Adrenal gland (tissue), 12 donors: ENCODE data around the gene FCRL2. TPM values are rescaled to one million over a fixed set of nuclear protein-coding genes. Genes with fewer than 3 reads are reported as not detected.
"Not testable (repeated sequence)": the region's sequence is repeated elsewhere in the genome, so short reads cannot be mapped to it uniquely, and the experiment has no call there.

Source experiments
- DNase-seq, 7 donors: peaks; one replicate each; pipeline ENCODE4 v3.0.0-alpha.2; 2019 to 2020
- H3K27ac ChIP-seq, 5 donors: fragments of 200-600 bp; sonication (generic) in 4 of 5; 1 replicate in 3 of 5; 2 replicates in 2 of 5; pipeline versions ENCODE4 v1.5.1 to v1.8.0; 2016 to 2020; ENCODE audit warnings: mild to moderate bottlenecking in 1 of 5
- H3K27me3 ChIP-seq: fragments of 200-600 bp; 2 replicates; pipeline ENCODE4 v1.8.0; 2021
- H3K36me3 ChIP-seq, 2 donors: fragments of 200-600 bp; replicated peaks in 1 of 2; 1 replicate in 1 of 2; 2 replicates in 1 of 2; pipeline versions ENCODE4 v1.5.1 to v1.8.0; 2018 to 2022
- H3K4me1 ChIP-seq, 2 donors: fragments of 200-600 bp; replicated peaks in 1 of 2; 1 replicate in 1 of 2; 2 replicates in 1 of 2; pipeline versions ENCODE4 v1.5.1 to v1.8.0; 2018 to 2021
- H3K4me3 ChIP-seq, 4 donors: fragments of 200-600 bp; sonication (generic) in 3 of 4; one replicate each; pipeline ENCODE4 v1.5.1; 2016 to 2018
- H3K9me3 ChIP-seq, 3 donors: fragments of 200-600 bp; sonication (generic) in 1 of 3; replicated peaks in 1 of 3; 1 replicate in 2 of 3; 2 replicates in 1 of 3; pipeline versions ENCODE4 v1.5.1 to v1.8.0; 2016 to 2021
- POLR2A ChIP-seq, 2 donors: fragments of 450-650 bp; IDR thresholded peaks; one replicate each; pipeline ENCODE4 v1.6.1; 2017; ENCODE audit warnings: antibody characterized with exemption in 2 of 2, mild to moderate bottlenecking in 2 of 2, moderate library complexity in 1 of 2
- WGBS, 4 donors: extraction: QIAGEN DNeasy Blood & Tissue Kit in 2 of 4; methylation state at CpG; one replicate each; pipeline versions ENCODE4 v1.1.5 to v1.1.7; 2013 to 2017; 5-methylcytosine and 5-hydroxymethylcytosine counted together
- intact Hi-C, 2 donors: fragments of 100-400 bp; cut with DNase I; formaldehyde crosslinking; loops; one replicate each; pipeline versions ENCODE4 v1.14.1 to v1.15.0; 2022 to 2023
- polyA plus RNA-seq, 3 donors: library from polyadenylated mRNA; stranded (reverse); fragments of 200-250 nt in 2 of 3; fragments of 350-450 nt in 1 of 3; fragmentation: Illumina TruSeq in 1 of 3; extraction: RNeasy Lipid Tissue Mini Kit (QIAGEN cat#74804) in 1 of 3; gene quantifications; one replicate each; pipeline ENCODE4 v1.2.3, GENCODE V29; 2013 to 2014
- total RNA-seq, 9 donors: library from RNA; depleted of rRNA in 4 of 9; stranded (reverse); fragments of >200 nt in 4 of 9; fragments of 120-200 nt in 1 of 9; fragmentation: NEBNext Ultra II Directional in 1 of 9; extraction: Animal tissue kit (Norgen Biotek cat#: 25700) in 1 of 9; gene quantifications; one replicate each; pipeline versions ENCODE4 v1.1.0 to v1.2.4, GENCODE V29; 2013 to 2023
- TF ChIP-seq, protein P1 (sequence below), 6 experiments: fragments of 450-650 bp in 4 of 6; fragments of 200-600 bp in 2 of 6; sonication (generic) in 1 of 6; IDR thresholded peaks; 1 replicate in 5 of 6; 2 replicates in 1 of 6; pipeline versions ENCODE4 v1.5.1 to v1.8.0; 2016 to 2021; ENCODE audit warnings: antibody characterized with exemption in 6 of 6, mild to moderate bottlenecking in 2 of 6, moderate library complexity in 1 of 6
- donor health status: healthy with polysubstance abuse.
- donor health status: Bipolar disorder and iron deficiency.
- donor health status: DM: yes; HTN: yes; CAD: no.
- donor health status: DM: no; HTN: no; CAD: no.
- donor health status: DM: no; HTN: no; CAD: no.
- donor health status: DM: yes; HTN: yes; CAD: no.

FCRL2 gene
- total and polyA plus RNA-seq, 12 donors, result 0.03 to 0.15 (median 0.08) TPM; not detected in 9

DNA sequence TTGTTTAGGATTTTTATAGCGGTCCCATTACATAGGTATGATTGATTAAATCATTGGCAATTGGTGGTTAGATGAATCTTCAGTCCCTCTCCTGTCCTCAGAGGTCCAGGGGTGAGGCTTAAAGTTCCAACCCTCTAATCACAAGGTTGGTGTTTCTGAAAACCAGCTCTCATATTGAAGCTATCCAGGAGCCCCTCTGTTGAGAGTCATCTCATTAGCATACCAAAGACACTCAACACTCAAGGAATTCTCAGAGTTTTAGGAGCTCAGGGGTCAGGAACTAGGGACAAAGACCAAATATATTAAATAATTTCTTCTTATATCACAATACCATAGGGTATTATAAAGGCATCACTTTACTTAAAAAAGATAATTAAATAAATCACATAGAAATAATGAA, 23.3 kb downstream of the FCRL2 start:
- intact Hi-C loops, result no loop called here
- WGBS, 4 donors, result 38 to 79% (median 65%) methylated on average over 1 of the region's 1 CpG
- no peak for TF ChIP-seq POLR2A (IDR thresholded peaks at IDR 0.05)
- TF ChIP-seq, protein P1, sequence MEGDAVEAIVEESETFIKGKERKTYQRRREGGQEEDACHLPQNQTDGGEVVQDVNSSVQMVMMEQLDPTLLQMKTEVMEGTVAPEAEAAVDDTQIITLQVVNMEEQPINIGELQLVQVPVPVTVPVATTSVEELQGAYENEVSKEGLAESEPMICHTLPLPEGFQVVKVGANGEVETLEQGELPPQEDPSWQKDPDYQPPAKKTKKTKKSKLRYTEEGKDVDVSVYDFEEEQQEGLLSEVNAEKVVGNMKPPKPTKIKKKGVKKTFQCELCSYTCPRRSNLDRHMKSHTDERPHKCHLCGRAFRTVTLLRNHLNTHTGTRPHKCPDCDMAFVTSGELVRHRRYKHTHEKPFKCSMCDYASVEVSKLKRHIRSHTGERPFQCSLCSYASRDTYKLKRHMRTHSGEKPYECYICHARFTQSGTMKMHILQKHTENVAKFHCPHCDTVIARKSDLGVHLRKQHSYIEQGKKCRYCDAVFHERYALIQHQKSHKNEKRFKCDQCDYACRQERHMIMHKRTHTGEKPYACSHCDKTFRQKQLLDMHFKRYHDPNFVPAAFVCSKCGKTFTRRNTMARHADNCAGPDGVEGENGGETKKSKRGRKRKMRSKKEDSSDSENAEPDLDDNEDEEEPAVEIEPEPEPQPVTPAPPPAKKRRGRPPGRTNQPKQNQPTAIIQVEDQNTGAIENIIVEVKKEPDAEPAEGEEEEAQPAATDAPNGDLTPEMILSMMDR (IDR thresholded peaks at IDR 0.05), result no peak

GRCh38 chr1:157751283-157751682, 25.6 kb downstream of the FCRL2 start:
- no peaks in the 10 kb centered on the region for H3K4me1 ChIP-seq
- H3K4me3 ChIP-seq, result no peak overlapping the region
- no peak overlapping the region for H3K27ac ChIP-seq
- intact Hi-C loops, result no loop called here
- TF ChIP-seq, protein P1 (IDR thresholded peaks at IDR 0.05), result no peak
- TF ChIP-seq POLR2A (IDR thresholded peaks at IDR 0.05), result no peak
- 42 to 48% (median 45%) methylated on average over 3 of the region's 3 CpGs for WGBS, 4 donors
- H3K27me3 ChIP-seq, result no peaks in the 10 kb centered on the region
- H3K36me3 ChIP-seq, result no peaks in the 10 kb centered on the region
- no peak for DNase-seq
- H3K9me3 ChIP-seq, result no peaks in the 10 kb centered on the region

More for the DNA sequence above, 23.3 kb downstream of the FCRL2 start:
- Histone ChIP-seq H3K27ac (no peak overlapping the region), H3K36me3 (no peaks in the 10 kb centered on the region), H3K27me3 (no peaks in the 10 kb centered on the region), H3K9me3 (no peaks in the 10 kb centered on the region), H3K4me3 (no peak overlapping the region), H3K4me1 (no peaks in the 10 kb centered on the region)
- no peak for DNase-seq

- Histone ChIP-seq H3K4me1 (no peaks in the 10 kb centered on the region), H3K27ac (no peak overlapping the region), H3K27me3 (no peaks in the 10 kb centered on the region), H3K36me3 (no peaks in the 10 kb centered on the region), H3K4me3 (no peak overlapping the region), H3K9me3 (no peaks in the 10 kb centered on the region)
- TF ChIP-seq, protein P1 (IDR thresholded peaks at IDR 0.05), result no peak
- no peak for TF ChIP-seq POLR2A (IDR thresholded peaks at IDR 0.05)
- 92 to 97% (median 94%) methylated on average over 3 of the region's 3 CpGs for WGBS, 4 donors
- intact Hi-C loops, result no loop called here
- DNase-seq, result no peak
These were observed 28.6 kb downstream of the FCRL2 start for GRCh38 chr1:157748262-157748817.

DNA sequence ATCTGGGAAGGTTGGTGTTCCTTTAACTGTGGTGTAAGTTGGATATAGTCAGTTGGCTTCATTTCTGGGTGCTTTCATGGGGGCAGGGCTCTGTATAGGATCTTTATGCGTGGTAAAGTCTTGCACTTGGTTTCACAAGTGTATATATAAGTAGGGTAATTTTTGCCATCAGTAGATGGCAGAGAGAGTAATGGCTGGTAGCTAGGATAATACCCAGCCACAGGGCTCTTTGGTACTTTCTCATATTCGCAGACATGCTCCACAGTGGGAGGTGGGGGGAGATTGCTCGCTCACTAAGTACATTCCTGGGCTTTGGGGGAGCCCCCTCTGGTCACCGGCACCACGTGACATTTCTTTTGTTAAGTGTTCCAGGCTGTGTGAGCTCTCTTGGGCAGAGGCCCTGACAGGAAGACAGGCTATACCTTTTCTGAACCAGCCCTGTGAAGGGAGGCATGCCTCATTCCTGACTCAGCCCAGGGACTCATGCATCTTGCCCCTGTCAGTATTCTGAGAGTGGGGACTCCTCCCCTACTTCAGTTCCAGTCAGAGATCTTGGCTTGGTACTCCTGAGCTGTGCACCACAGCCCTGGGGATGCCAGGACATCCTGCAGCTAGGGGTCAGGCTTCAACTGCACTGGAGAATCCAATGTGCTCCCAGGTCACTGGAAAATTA, 37.6 kb downstream of the FCRL2 start:
- WGBS, 4 donors, result 19 to 60% (median 47%) methylated on average over 1 to 5 of the region's 5 CpGs
- Histone ChIP-seq H3K9me3 (no peaks in the 10 kb centered on the region), H3K27me3 (peaks cover 4% of the 10 kb centered on the region), H3K27ac (no peak overlapping the region), H3K4me1 (no peaks in the 10 kb centered on the region), H3K4me3 (no peak overlapping the region), H3K36me3 (no peaks in the 10 kb centered on the region)
- no peak for DNase-seq
- no peak for TF ChIP-seq POLR2A (IDR thresholded peaks at IDR 0.05)
- TF ChIP-seq, protein P1 (IDR thresholded peaks at IDR 0.05), result no peak
- intact Hi-C loops, result no loop called here

GRCh38 chr1:157735991-157736390, 40.9 kb downstream of the FCRL2 start:
- H3K4me1 ChIP-seq, H3K4me3 ChIP-seq, H3K27me3 ChIP-seq, H3K27ac ChIP-seq, DNase-seq, H3K9me3 ChIP-seq, H3K36me3 ChIP-seq, intact Hi-C loops: not testable (repeated sequence)
- WGBS, 4 donors, result 80 to 94% (median 83%) methylated on average over 5 of the region's 5 CpGs
